ENCODE data around the gene TAC4.
A peak's percentile ranks its signal among the peaks of the same experiment; 100 is the strongest.

Gene TAC4

GRCh38 chr17:49789243-49789578 is 58.7 kb downstream of the TAC4 start:
- H3K4me3 ChIP-seq (ENCODE audit: low read depth in 1 of 2, low read length in 2 of 2) = peak overlapping the region; percentile 29 to 58; a peak in 3 of 4 replicates
- no peaks in the 10 kb centered on the region for H3K27me3 ChIP-seq (ENCODE audit: insufficient read depth, low read length, poor library complexity)
- no peak for ATAC-seq (ENCODE audit: insufficient read depth, low read depth)
- peaks cover 48% of the 10 kb centered on the region for H4K20me1 ChIP-seq (ENCODE audit: insufficient read depth, low read length)
- H3K9me3 ChIP-seq (ENCODE audit: insufficient read depth, low read length, severe bottlenecking) = no peaks in the 10 kb centered on the region
- H3K4me2 ChIP-seq (ENCODE audit: insufficient read depth, low read length) = peak overlapping the region; percentile 88
- peak overlapping the region; percentile 6 for H3K27ac ChIP-seq (ENCODE audit: low read length)
- no peak for DNase-seq
- no peak overlapping the region for H2AFZ ChIP-seq (ENCODE audit: low read depth, low read length)
- no peak for TF ChIP-seq EZH2 (IDR thresholded peaks at IDR 0.05; ENCODE audit: borderline replicate concordance, low read depth, low read length, severe bottlenecking)
- TF ChIP-seq CTCF (IDR thresholded peaks at IDR 0.05; ENCODE audit: borderline replicate concordance, extremely low read depth, low read length, poor library complexity, severe bottlenecking) = no peak
- H3K79me2 ChIP-seq (ENCODE audit: insufficient read depth, low read length) = peaks cover 57% of the 10 kb centered on the region
- H3K9ac ChIP-seq (ENCODE audit: low read depth, low read length) = peak overlapping the region; percentile 75
- peaks cover 47% of the 10 kb centered on the region for H3K36me3 ChIP-seq (ENCODE audit: insufficient read depth, low read length)
- peaks cover 42% of the 10 kb centered on the region for H3K4me1 ChIP-seq (ENCODE audit: insufficient read depth, low read length)

GRCh38 chr17:49788478-49789242 is 59.2 kb downstream of the TAC4 start, which contains the start of gene KAT7:
TSS of gene KAT7 (plus strand) at chr17:49788681. CDS start at chr17:49788835, 154 bp downstream.
- H4K20me1 ChIP-seq (ENCODE audit: insufficient read depth, low read length) = peaks cover 43% of the 10 kb centered on the region
- DNase-seq (peak; percentile 99), ATAC-seq (ENCODE audit: insufficient read depth, low read depth) (peak; percentile 92)
- peak within 1 kb of the TSS; percentile 88 for H3K4me2 ChIP-seq (ENCODE audit: insufficient read depth, low read length)
- peaks cover 42% of the 10 kb centered on the region for H3K36me3 ChIP-seq (ENCODE audit: insufficient read depth, low read length)
- H3K27ac ChIP-seq (ENCODE audit: low read length) = peak within 1 kb of the TSS; percentile 87
- peak within 1 kb of the TSS; percentile 29 to 58; a peak in 3 of 4 replicates for H3K4me3 ChIP-seq (ENCODE audit: low read depth in 1 of 2, low read length in 2 of 2)
- H3K27me3 ChIP-seq (ENCODE audit: insufficient read depth, low read length, poor library complexity) = no peaks in the 10 kb centered on the region
- TF ChIP-seq CTCF (IDR thresholded peaks at IDR 0.05; ENCODE audit: borderline replicate concordance, extremely low read depth, low read length, poor library complexity, severe bottlenecking) (no peak), EZH2 (IDR thresholded peaks at IDR 0.05; ENCODE audit: borderline replicate concordance, low read depth, low read length, severe bottlenecking) (no peak)
- H3K9me3 ChIP-seq (ENCODE audit: insufficient read depth, low read length, severe bottlenecking) = no peaks in the 10 kb centered on the region
- peaks cover 51% of the 10 kb centered on the region for H3K79me2 ChIP-seq (ENCODE audit: insufficient read depth, low read length)
- peak within 1 kb of the TSS; percentile 75 for H3K9ac ChIP-seq (ENCODE audit: low read depth, low read length)
- peak within 1 kb of the TSS; percentile 63 for H2AFZ ChIP-seq (ENCODE audit: low read depth, low read length)
- peaks cover 42% of the 10 kb centered on the region for H3K4me1 ChIP-seq (ENCODE audit: insufficient read depth, low read length)
